HCT116 (cell line): Measurements from ENCODE around the gene DAGLA. TPM values are rescaled to one million over a fixed set of nuclear protein-coding genes. Genes with fewer than 3 reads are reported as not detected.

Experiments used
- ATAC-seq: fragments of 200-7000 bp; cut with Tn5 transposase; 2 replicates; pipeline ENCODE4 v1.9.1; 2020; ENCODE audit warnings: mild to moderate bottlenecking, moderate library complexity
- BruUV-seq: library from RNA; stranded (reverse); fragments of 400-500 nt; replicated peaks from 2 replicates; lab custom pipeline; 2021; lab: Mats Ljungman, UMichigan
- CTCF ChIA-PET: fragments of 300-600 bp; sonication (Branson Sonifier 250); formaldehyde crosslinking; loops from one replicate; lab custom pipeline; 2021; ENCODE audit warnings: antibody characterized with exemption; lab: Charles Lee
- POLR2A ChIA-PET: fragments of 300-600, 350-600 bp; sonication (Branson Sonifier 250); formaldehyde crosslinking; loops from one replicate; lab custom pipeline; 2021; ENCODE audit warnings: antibody characterized with exemption; lab: Charles Lee
- RAD21 ChIA-PET, 2 experiments: fragments of 300-600 bp; sonication (Branson Sonifier 250); formaldehyde crosslinking; loops; one replicate each; lab custom pipeline; 2023; ENCODE audit warnings: low total read pairs in 2 of 2; ENCODE audit not compliant: uncharacterized antibody in 2 of 2, unreplicated experiment in 2 of 2, low non-redundant PET in 1 of 2; lab: Charles Lee
- DNase-seq: peaks from one replicate; pipeline ENCODE4 v3.0.0-alpha.2; 2010; ENCODE audit warnings: low read depth, low spot score
- H2AFZ ChIP-seq: fragments of 200-600 bp; shearing (Covaris generic), sonication (generic); 2 replicates; pipeline ENCODE4 v1.6.1; 2017; ENCODE audit warnings: low read depth, mixed run types, mixed read lengths, antibody characterized with exemption, low read length; ENCODE audit not compliant: poor library complexity, severe bottlenecking
- H3K27ac ChIP-seq: 2 replicates; pipeline ENCODE4 v1.5.1; 2012; ENCODE audit warnings: low read depth, low read length
- H3K27me3 ChIP-seq: fragments of 200-600 bp; sonication (generic); 2 replicates; pipeline ENCODE4 v1.6.1; 2016; ENCODE audit warnings: mixed run types, low read length, mixed read lengths; ENCODE audit not compliant: insufficient read depth
- H3K36me3 ChIP-seq, 2 experiments: fragments of 200-500 bp in 1 of 2; fragments of 200-600 bp in 1 of 2; sonication (Bioruptor generic) in 1 of 2; sonication (generic) in 1 of 2; 2 replicates each; pipeline versions ENCODE4 v1.5.1 to v1.6.1; 2014 to 2016; ENCODE audit warnings: low read length in 2 of 2, inconsistent platforms in 1 of 2, mixed read lengths in 1 of 2, mixed run types in 1 of 2; ENCODE audit not compliant: insufficient read depth in 2 of 2, control insufficient read depth in 1 of 2
- H3K4me1 ChIP-seq, 2 experiments: fragments of 200-600 bp in 1 of 2; sonication (generic) in 1 of 2; 2 replicates each; pipeline versions ENCODE4 v1.5.1 to v1.6.1; 2012 to 2017; ENCODE audit warnings: low read length in 2 of 2, inconsistent platforms in 1 of 2, mild to moderate bottlenecking in 1 of 2, mixed read lengths in 1 of 2, mixed run types in 1 of 2, moderate library complexity in 1 of 2; ENCODE audit not compliant: insufficient read depth in 2 of 2, control insufficient read depth in 1 of 2
- H3K4me2 ChIP-seq: fragments of 200-600 bp; sonication (generic); 2 replicates; pipeline ENCODE4 v1.6.1; 2017; ENCODE audit warnings: mixed run types, low read length, mixed read lengths
- H3K4me3 ChIP-seq, 2 experiments: fragments of 200-600 bp in 1 of 2; sonication (generic) in 1 of 2; replicated peaks in 1 of 2; 2 replicates each; pipeline ENCODE4 v1.5.1; 2011 to 2016; ENCODE audit warnings: low read length in 2 of 2, control low read depth in 1 of 2, low read depth in 1 of 2, mild to moderate bottlenecking in 1 of 2, mixed read lengths in 1 of 2, mixed run types in 1 of 2
- H3K79me2 ChIP-seq: fragments of 200-600 bp; sonication (generic); 2 replicates; pipeline ENCODE4 v1.6.1; 2017; ENCODE audit warnings: mild to moderate bottlenecking, mixed run types, low read length, moderate library complexity, mixed read lengths; ENCODE audit not compliant: insufficient read depth
- H3K9ac ChIP-seq: fragments of 200-600 bp; sonication (generic); 2 replicates; pipeline ENCODE4 v1.6.1; 2016; ENCODE audit warnings: low read length, mixed read lengths
- H3K9me2 ChIP-seq: fragments of 200-600 bp; sonication (generic), shearing (Covaris generic); 2 replicates; pipeline ENCODE4 v1.6.1; 2017; ENCODE audit warnings: mixed run types, mild to moderate bottlenecking, moderate library complexity; ENCODE audit not compliant: insufficient read depth
- H3K9me3 ChIP-seq, 2 experiments: fragments of 200-500 bp in 1 of 2; fragments of 200-600 bp in 1 of 2; sonication (Bioruptor generic) in 1 of 2; sonication (generic) in 1 of 2; 2 replicates each; pipeline ENCODE4 v1.6.1; 2014 to 2017; ENCODE audit warnings: low read length in 2 of 2, mixed read lengths in 2 of 2, inconsistent platforms in 1 of 2, low read depth in 1 of 2, mild to moderate bottlenecking in 1 of 2, mixed run types in 1 of 2, moderate library complexity in 1 of 2; ENCODE audit not compliant: control insufficient read depth in 1 of 2, insufficient read depth in 1 of 2
- H4K20me1 ChIP-seq: fragments of 200-600 bp; sonication (generic), shearing (Covaris generic); 2 replicates; pipeline ENCODE4 v1.6.1; 2017; ENCODE audit warnings: mixed run types, mild to moderate bottlenecking, moderate library complexity; ENCODE audit not compliant: insufficient read depth
- ATF3 ChIP-seq: IDR thresholded peaks from 2 replicates; pipeline ENCODE4 v1.6.1; 2012
- CBX3 ChIP-seq: IDR thresholded peaks from 2 replicates; pipeline ENCODE4 v1.6.1; 2012; ENCODE audit warnings: low read depth
- CEBPB ChIP-seq: IDR thresholded peaks from 2 replicates; pipeline ENCODE4 v1.6.1; 2012; ENCODE audit warnings: low read depth
- EGR1 ChIP-seq: IDR thresholded peaks from 2 replicates; pipeline ENCODE4 v1.6.1; 2012; ENCODE audit warnings: low read depth
- ELF1 ChIP-seq: IDR thresholded peaks from 2 replicates; pipeline ENCODE4 v1.6.1; 2012; ENCODE audit warnings: low read depth, borderline replicate concordance
- EZH2phosphoT487 ChIP-seq: fragments of 200-600 bp; IDR thresholded peaks from 2 replicates; pipeline ENCODE4 v1.6.1; 2018; ENCODE audit warnings: antibody characterized with exemption, borderline replicate concordance
- FOSL1 ChIP-seq: IDR thresholded peaks from 2 replicates; pipeline ENCODE4 v1.6.1; 2012; ENCODE audit warnings: low read depth
- POLR2A ChIP-seq: IDR thresholded peaks from 2 replicates; pipeline ENCODE4 v1.7.0; 2011; ENCODE audit warnings: borderline replicate concordance; ENCODE audit not compliant: insufficient read depth, insufficient read length; ENCODE audit errors: extremely low read depth
- POLR2AphosphoS5 ChIP-seq: IDR thresholded peaks from 2 replicates; pipeline ENCODE4 v1.6.1; 2011; ENCODE audit warnings: mild to moderate bottlenecking, low read depth, low read length, moderate library complexity
- SIN3A ChIP-seq: IDR thresholded peaks from 2 replicates; pipeline ENCODE4 v1.6.1; 2012; ENCODE audit warnings: low read depth
- SRF ChIP-seq: IDR thresholded peaks from 2 replicates; pipeline ENCODE4 v1.6.1; 2012; ENCODE audit warnings: low read depth
- YY1 ChIP-seq: IDR thresholded peaks from 2 replicates; pipeline ENCODE4 v1.6.1; 2011; ENCODE audit warnings: low read length, low read depth, moderate library complexity, mild to moderate bottlenecking; ENCODE audit not compliant: insufficient replicate concordance; ENCODE audit errors: extremely low read depth
- ZFX ChIP-seq: fragments of 450-650 bp; IDR thresholded peaks from 2 replicates; pipeline ENCODE4 v1.6.1; 2017
- ZNF274 ChIP-seq: fragments of 200-500 bp; sonication (Bioruptor generic); IDR thresholded peaks from 2 replicates; pipeline ENCODE4 v1.6.1; 2014; ENCODE audit warnings: mild to moderate bottlenecking, low read depth, low read length, inconsistent platforms
- intact Hi-C: fragments of 100-400 bp; cut with micrococcal nuclease; formaldehyde crosslinking; loops from 2 replicates; pipeline ENCODE4 v1.10.0; 2022
- total RNA-seq: library from RNA; stranded (reverse); gene quantifications from one replicate; pipeline ENCODE4 v1.2.1, GENCODE V29; 2021; ENCODE audit not compliant: unreplicated experiment
- TF ChIP-seq, protein P1 (sequence below), 3 experiments: fragments of 200-600 bp in 1 of 3; sonication (generic) in 1 of 3; IDR thresholded peaks in 2 of 3; conservative IDR thresholded peaks in 1 of 3; 2 replicates each; pipeline ENCODE4 v1.5.1; 2012 to 2017; ENCODE audit warnings: low read depth in 2 of 3, low read length in 2 of 3, antibody characterized with exemption in 1 of 3, borderline replicate concordance in 1 of 3, control low read depth in 1 of 3, mild to moderate bottlenecking in 1 of 3, mixed read lengths in 1 of 3, mixed run types in 1 of 3, moderate library complexity in 1 of 3; ENCODE audit not compliant: insufficient read depth in 1 of 3
- TF ChIP-seq, protein P2 (sequence below): IDR thresholded peaks from 2 replicates; pipeline ENCODE4 v1.6.1; 2011; ENCODE audit warnings: mild to moderate bottlenecking, low read length, moderate library complexity; ENCODE audit not compliant: insufficient replicate concordance; ENCODE audit errors: extremely low read depth

The DAGLA gene
- total RNA-seq, 1 experiment from 2014 or later: 2.7 TPM

DNA sequence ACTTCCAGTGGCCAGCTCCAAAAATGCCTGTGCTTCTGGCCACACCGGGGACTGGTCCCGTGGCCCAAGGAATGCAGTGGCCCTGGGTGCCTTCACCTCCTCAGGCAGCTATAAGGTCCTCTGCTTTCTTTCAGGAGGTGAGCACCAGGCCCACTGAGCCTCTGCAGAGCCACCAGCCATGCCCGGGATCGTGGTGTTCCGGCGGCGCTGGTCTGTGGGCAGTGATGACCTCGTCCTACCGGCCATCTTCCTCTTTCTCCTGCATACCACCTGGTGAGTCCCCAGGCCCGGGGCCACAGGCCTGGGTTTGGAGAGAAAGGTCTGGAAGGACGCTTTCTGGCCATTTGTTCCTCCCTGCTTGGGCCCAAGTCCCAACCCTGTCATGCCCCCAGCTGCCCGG is 39.8 kb downstream of the DAGLA start:
- H4K20me1 ChIP-seq: no peaks in the 10 kb centered on the region
- no peaks in the 10 kb centered on the region for H3K79me2 ChIP-seq
- TF ChIP-seq SIN3A: no peak
- no peak for TF ChIP-seq ZNF274
- TF ChIP-seq POLR2AphosphoS5: no peak
- no peak for TF ChIP-seq CBX3
- TF ChIP-seq ZFX: no peak
- TF ChIP-seq SRF: no peak
- TF ChIP-seq FOSL1: no peak
- TF ChIP-seq EGR1: no peak
- no peak for TF ChIP-seq CEBPB
- CTCF ChIA-PET: no interaction called here
- no peaks in the 10 kb centered on the region for H3K9me2 ChIP-seq
- H3K4me2 ChIP-seq: no peak overlapping the region
- H3K27me3 ChIP-seq: no peaks in the 10 kb centered on the region
- no peaks in the 10 kb centered on the region for H3K9me3 ChIP-seq
- no peak overlapping the region for H3K27ac ChIP-seq
- POLR2A ChIA-PET: no interaction called here
- BruUV-seq: no TSS peak
- no peak overlapping the region for H3K9ac ChIP-seq
- H3K36me3 ChIP-seq: no peaks in the 10 kb centered on the region
- ATAC-seq (no peak), DNase-seq (no peak)
- peaks cover 0 to 7% of the 10 kb centered on the region in 2 experiments; a peak in 1 of 4 replicates for H3K4me1 ChIP-seq
- RAD21 ChIA-PET: no interaction called here
- H2AFZ ChIP-seq: no peak overlapping the region
- intact Hi-C loops: no loop called here
- no peak overlapping the region for H3K4me3 ChIP-seq

DNA sequence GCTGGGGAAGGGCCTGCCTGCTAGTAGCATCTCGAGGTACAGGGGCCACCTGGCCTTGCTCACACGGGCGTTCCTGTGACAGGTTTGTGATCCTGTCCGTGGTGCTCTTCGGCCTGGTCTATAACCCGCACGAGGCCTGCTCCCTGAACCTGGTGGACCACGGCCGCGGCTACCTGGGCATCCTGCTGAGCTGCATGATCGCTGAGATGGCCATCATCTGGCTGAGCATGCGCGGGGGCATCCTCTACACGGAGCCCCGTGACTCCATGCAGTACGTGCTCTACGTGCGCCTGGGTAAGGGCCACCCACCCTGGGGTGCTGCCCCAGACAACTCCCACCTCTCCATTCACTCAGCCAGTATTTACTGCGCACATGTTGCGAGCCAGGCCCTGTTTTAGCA is 40.4 kb downstream of the DAGLA start:
- Histone ChIP-seq H3K27me3 (no peaks in the 10 kb centered on the region), H3K27ac (no peak overlapping the region), H2AFZ (no peak overlapping the region), H4K20me1 (no peaks in the 10 kb centered on the region), H3K4me2 (no peak overlapping the region), H3K79me2 (no peaks in the 10 kb centered on the region), H3K4me3 (no peak overlapping the region), H3K9me3 (no peaks in the 10 kb centered on the region), H3K9ac (no peak overlapping the region), H3K4me1 (peaks cover 0 to 7% of the 10 kb centered on the region in 2 experiments; a peak in 1 of 4 replicates), H3K36me3 (no peaks in the 10 kb centered on the region), H3K9me2 (no peaks in the 10 kb centered on the region)
- DNase-seq: no peak
- POLR2A ChIA-PET: no interaction called here
- BruUV-seq: no TSS peak
- RAD21 ChIA-PET: no interaction called here
- CTCF ChIA-PET: no interaction called here
- TF ChIP-seq FOSL1 (no peak), YY1 (no peak), EZH2phosphoT487 (no peak), POLR2AphosphoS5 (no peak), POLR2A (no peak), ZFX (no peak), EGR1 (no peak), ELF1 (no peak), SRF (no peak), ATF3 (no peak), SIN3A (no peak), CBX3 (no peak), ZNF274 (no peak)
- TF ChIP-seq, protein P1, sequence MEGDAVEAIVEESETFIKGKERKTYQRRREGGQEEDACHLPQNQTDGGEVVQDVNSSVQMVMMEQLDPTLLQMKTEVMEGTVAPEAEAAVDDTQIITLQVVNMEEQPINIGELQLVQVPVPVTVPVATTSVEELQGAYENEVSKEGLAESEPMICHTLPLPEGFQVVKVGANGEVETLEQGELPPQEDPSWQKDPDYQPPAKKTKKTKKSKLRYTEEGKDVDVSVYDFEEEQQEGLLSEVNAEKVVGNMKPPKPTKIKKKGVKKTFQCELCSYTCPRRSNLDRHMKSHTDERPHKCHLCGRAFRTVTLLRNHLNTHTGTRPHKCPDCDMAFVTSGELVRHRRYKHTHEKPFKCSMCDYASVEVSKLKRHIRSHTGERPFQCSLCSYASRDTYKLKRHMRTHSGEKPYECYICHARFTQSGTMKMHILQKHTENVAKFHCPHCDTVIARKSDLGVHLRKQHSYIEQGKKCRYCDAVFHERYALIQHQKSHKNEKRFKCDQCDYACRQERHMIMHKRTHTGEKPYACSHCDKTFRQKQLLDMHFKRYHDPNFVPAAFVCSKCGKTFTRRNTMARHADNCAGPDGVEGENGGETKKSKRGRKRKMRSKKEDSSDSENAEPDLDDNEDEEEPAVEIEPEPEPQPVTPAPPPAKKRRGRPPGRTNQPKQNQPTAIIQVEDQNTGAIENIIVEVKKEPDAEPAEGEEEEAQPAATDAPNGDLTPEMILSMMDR (IDR thresholded peaks at IDR 0.05 in 2 of 3, conservative IDR thresholded peaks at IDR 0.05 in 1 of 3; ENCODE audit: borderline replicate concordance in 1 of 3, insufficient read depth in 1 of 3, low read depth in 2 of 3, low read length in 2 of 3): no peak
- TF ChIP-seq, protein P2, sequence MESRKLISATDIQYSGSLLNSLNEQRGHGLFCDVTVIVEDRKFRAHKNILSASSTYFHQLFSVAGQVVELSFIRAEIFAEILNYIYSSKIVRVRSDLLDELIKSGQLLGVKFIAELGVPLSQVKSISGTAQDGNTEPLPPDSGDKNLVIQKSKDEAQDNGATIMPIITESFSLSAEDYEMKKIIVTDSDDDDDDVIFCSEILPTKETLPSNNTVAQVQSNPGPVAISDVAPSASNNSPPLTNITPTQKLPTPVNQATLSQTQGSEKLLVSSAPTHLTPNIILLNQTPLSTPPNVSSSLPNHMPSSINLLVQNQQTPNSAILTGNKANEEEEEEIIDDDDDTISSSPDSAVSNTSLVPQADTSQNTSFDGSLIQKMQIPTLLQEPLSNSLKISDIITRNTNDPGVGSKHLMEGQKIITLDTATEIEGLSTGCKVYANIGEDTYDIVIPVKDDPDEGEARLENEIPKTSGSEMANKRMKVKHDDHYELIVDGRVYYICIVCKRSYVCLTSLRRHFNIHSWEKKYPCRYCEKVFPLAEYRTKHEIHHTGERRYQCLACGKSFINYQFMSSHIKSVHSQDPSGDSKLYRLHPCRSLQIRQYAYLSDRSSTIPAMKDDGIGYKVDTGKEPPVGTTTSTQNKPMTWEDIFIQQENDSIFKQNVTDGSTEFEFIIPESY: no peak
- intact Hi-C loops: no loop called here
- no peak for ATAC-seq
